A549 (cell line): ENCODE data around the gene PTPRA. TPM values are rescaled to one million over a fixed set of nuclear protein-coding genes. Genes with fewer than 3 reads are reported as not detected.
A peak's percentile ranks its signal among the peaks of the same experiment; 100 is the strongest.

Source experiments
- ATAC-seq, 2 experiments: fragments of 200-7000 bp in 1 of 2; fragments of >200 bp in 1 of 2; cut with Nextera tagmentation in 1 of 2; cut with Tn5 transposase in 1 of 2; 3 replicates each; pipeline versions ENCODE4 v1.8.0 to v1.9.1; 2018 to 2020; ENCODE audit warnings: mild to moderate bottlenecking in 1 of 2, moderate library complexity in 1 of 2
- CTCF ChIA-PET: fragments of 300-600 bp; sonication (Branson Sonifier 250); formaldehyde crosslinking; extraction: SDS; loops from one replicate; lab custom pipeline; 2021; ENCODE audit warnings: antibody characterized with exemption, inconsistent platforms; lab: Yijun Ruan, JAX
- POLR2A ChIA-PET: fragments of 350-600 bp; formaldehyde crosslinking; extraction: SDS; loops from one replicate; lab custom pipeline; 2021; ENCODE audit warnings: antibody characterized with exemption, inconsistent platforms; lab: Yijun Ruan, JAX
- DNase-seq, 2 experiments: peaks; one replicate each; pipeline versions ENCODE4 v3.0.0 to v3.0.0-alpha.2; 2011 to 2016; ENCODE audit warnings: low read depth in 1 of 2, low spot score in 1 of 2
- FAIRE-seq: peaks from 2 replicates; lab custom pipeline; 2011; peaks lifted over from hg19 to GRCh38; lab: Jason Lieb, UNC
- H3K27ac ChIP-seq, 2 experiments: fragments of >200 bp; sonication (Bioruptor Twin); formaldehyde crosslinking; 3 replicates each; pipeline ENCODE4 v1.5.1; 2016 to 2017
- H3K4me1 ChIP-seq: fragments of >200 bp; sonication (Bioruptor Twin); formaldehyde crosslinking; 3 replicates; pipeline ENCODE4 v1.6.1; 2016
- H3K4me2 ChIP-seq: fragments of >200 bp; sonication (Bioruptor Twin); formaldehyde crosslinking; 3 replicates; pipeline ENCODE4 v1.6.1; 2016
- H3K4me3 ChIP-seq: fragments of >200 bp; sonication (Bioruptor Twin); formaldehyde crosslinking; 3 replicates; pipeline ENCODE4 v1.5.1; 2016
- H3K9me3 ChIP-seq: fragments of >200 bp; sonication (Bioruptor Twin); formaldehyde crosslinking; 3 replicates; pipeline ENCODE4 v1.6.1; 2016
- BCL3 ChIP-seq: fragments of >200 bp; sonication (Bioruptor Twin); formaldehyde crosslinking; IDR thresholded peaks from 3 replicates; pipeline ENCODE4 v1.6.1; 2016
- CHD2 ChIP-seq: fragments of 150-350 bp; IDR thresholded peaks from 2 replicates; pipeline ENCODE4 v1.6.1; 2014; ENCODE audit warnings: low read length; ENCODE audit not compliant: partially characterized antibody
- CTCF ChIP-seq: fragments of >200 bp; sonication (Bioruptor Twin); formaldehyde crosslinking; IDR thresholded peaks from 3 replicates; pipeline ENCODE4 v1.5.1; 2016
- FOSL2 ChIP-seq, 2 experiments: fragments of 450-650 bp in 1 of 2; fragments of >200 bp in 1 of 2; sonication (Bioruptor Twin) in 1 of 2; formaldehyde crosslinking; IDR thresholded peaks; 2 replicates each; pipeline versions ENCODE4 v1.5.0 to v1.6.1; 2016 to 2020; ENCODE audit warnings: mild to moderate bottlenecking in 1 of 2, moderate library complexity in 1 of 2
- FOXS1 ChIP-seq: fragments of 250-450 bp; sonication (Bioruptor Pico); IDR thresholded peaks from 2 replicates; pipeline ENCODE4 v1.5.0; 2020; ENCODE audit warnings: mild to moderate bottlenecking, moderate library complexity
- HES2 ChIP-seq: fragments of >200 bp; sonication (Bioruptor Twin); formaldehyde crosslinking; IDR thresholded peaks from 2 replicates; pipeline ENCODE4 v1.6.1; 2016
- HEYL ChIP-seq: fragments of 250-450 bp; sonication (Bioruptor Pico); IDR thresholded peaks from 2 replicates; pipeline ENCODE4 v1.8.0; 2021; ENCODE audit warnings: mild to moderate bottlenecking, moderate library complexity
- JUNB ChIP-seq: fragments of >200 bp; sonication (Bioruptor Twin); formaldehyde crosslinking; IDR thresholded peaks from 2 replicates; pipeline ENCODE4 v1.6.1; 2016
- MAX ChIP-seq: IDR thresholded peaks from 2 replicates; pipeline ENCODE4 v1.6.1; 2012
- MYC ChIP-seq: IDR thresholded peaks from 2 replicates; pipeline ENCODE4 v1.6.1; 2012; ENCODE audit warnings: mild to moderate bottlenecking, inconsistent platforms, low read length, improper control_type of control experiment, borderline replicate concordance
- NFE2L2 ChIP-seq: fragments of 150-350 bp; conservative IDR thresholded peaks from 2 replicates; pipeline ENCODE4 v1.6.1; 2014; ENCODE audit warnings: low read length
- PBX3 ChIP-seq: IDR thresholded peaks from 2 replicates; pipeline ENCODE4 v1.6.1; 2012
- PHF8 ChIP-seq: fragments of 200-600 bp; sonication (generic); IDR thresholded peaks from 2 replicates; pipeline ENCODE4 v1.6.1; 2016; ENCODE audit warnings: low read depth, mild to moderate bottlenecking, antibody characterized with exemption, moderate library complexity, borderline replicate concordance
- POLR2AphosphoS2 ChIP-seq: conservative IDR thresholded peaks from 2 replicates; pipeline ENCODE4 v1.6.1; 2012; ENCODE audit warnings: low read length, improper control_type of control experiment, inconsistent platforms
- RAD21 ChIP-seq, 2 experiments: fragments of >200 bp in 1 of 2; sonication (Bioruptor Twin) in 1 of 2; formaldehyde crosslinking in 1 of 2; IDR thresholded peaks in 1 of 2; conservative IDR thresholded peaks in 1 of 2; 2 replicates in 1 of 2; 3 replicates in 1 of 2; pipeline ENCODE4 v1.6.1; 2012 to 2018; ENCODE audit warnings: inconsistent platforms in 1 of 2
- SMC3 ChIP-seq: fragments of >200 bp; sonication (Bioruptor Twin); formaldehyde crosslinking; IDR thresholded peaks from 3 replicates; pipeline ENCODE4 v1.6.1; 2018; ENCODE audit warnings: inconsistent platforms
- USF2 ChIP-seq: fragments of 450-650 bp; IDR thresholded peaks from 2 replicates; pipeline ENCODE4 v1.6.1; 2014; ENCODE audit warnings: antibody characterized with exemption
- ZNF302 ChIP-seq: fragments of 250-450 bp; sonication (Bioruptor Pico); IDR thresholded peaks from 2 replicates; pipeline ENCODE4 v1.9.0; 2021; ENCODE audit warnings: inconsistent platforms, mild to moderate bottlenecking, moderate library complexity
- WGBS: methylation state at CpG from one replicate; pipeline ENCODE4 v1.1.6; 2017; ENCODE audit errors: missing lambda C conversion rate; 5-methylcytosine and 5-hydroxymethylcytosine counted together
- polyA plus RNA-seq, 4 experiments: library from polyadenylated mRNA; depleted of rRNA in 3 of 4; stranded (reverse); fragments of >200 nt; fragmentation: RNase III in 1 of 4; extraction: RNeasy Plus Mini Kit Qiagen cat#74134 plus additional on column Dnase treatment in 1 of 4; gene quantifications; 2 replicates in 3 of 4; 3 replicates in 1 of 4; pipeline ENCODE4 v1.2.3, GENCODE V29; 2011 to 2017

The PTPRA gene
- polyA plus RNA-seq, 2 of the 4 experiments (the other 2 are of a cell fraction), result 29.2 to 83.2 TPM

- FAIRE-seq (peak; percentile 54), DNase-seq (no peak), ATAC-seq (no peak)
- 0 out of 3 replicates have a peak, but pooled peaks cover 5% of the 10 kb centered on the region for H3K9me3 ChIP-seq
- WGBS, result 67% methylated on average over 2 of the region's 2 CpGs
- peak overlapping the region; percentile 39 for H3K4me2 ChIP-seq
- CTCF ChIA-PET, result interaction anchor here (0.6 kb wide), 1 partner anchor 298 kb away, joined by 3 read pairs; no protein-coding TSS in a partner anchor
- no peak overlapping the region for H3K27ac ChIP-seq
- H3K4me3 ChIP-seq, result no peak overlapping the region
- TF ChIP-seq SMC3 (no peak), PBX3 (no peak), FOSL2 (IDR thresholded peaks at IDR 0.05) (no peak), FOSL2 (CRISPR knock-in tag; IDR thresholded peaks at IDR 0.05) (no peak), POLR2AphosphoS2 (no peak), PHF8 (no peak), HES2 (no peak), CTCF (no peak)
- TF ChIP-seq, all 56 proteins: peak for 0
- POLR2A ChIA-PET, result no interaction called here
- H3K4me1 ChIP-seq, result peaks cover 22% of the 10 kb centered on the region
These were observed 46.4 kb downstream of the PTPRA start for GRCh38 chr20:2919518-2920245.

- DNase-seq (no peak), FAIRE-seq (no peak), ATAC-seq (no peak)
- H3K4me1 ChIP-seq, result peaks cover 22% of the 10 kb centered on the region
- 93% methylated on average over 1 of the region's 1 CpG for WGBS
- no peak overlapping the region for H3K4me2 ChIP-seq
- CTCF ChIA-PET, result no interaction called here
- H3K9me3 ChIP-seq, result 0 out of 3 replicates have a peak, but pooled peaks cover 5% of the 10 kb centered on the region
- TF ChIP-seq POLR2AphosphoS2 (no peak), ZNF302 (CRISPR knock-in tag) (no peak), CHD2 (no peak), JUNB (no peak), MYC (no peak)
- H3K4me3 ChIP-seq, result no peak overlapping the region
- POLR2A ChIA-PET, result no interaction called here
- no peak overlapping the region for H3K27ac ChIP-seq
These were observed 47.2 kb downstream of the PTPRA start for GRCh38 chr20:2920473-2920872.

- TF ChIP-seq MAX (no peak), USF2 (no peak), BCL3 (no peak), MYC (no peak), SMC3 (no peak), RAD21 (conservative IDR thresholded peaks at IDR 0.05 in 1 of 2, IDR thresholded peaks at IDR 0.05 in 1 of 2) (no peak), FOXS1 (CRISPR knock-in tag) (no peak), NFE2L2 (no peak), PHF8 (no peak), HEYL (CRISPR knock-in tag) (no peak)
- H3K4me2 ChIP-seq, result no peak overlapping the region
- DNase-seq (no peak), FAIRE-seq (no peak), ATAC-seq (no peak)
- H3K4me1 ChIP-seq, result peaks cover 22% of the 10 kb centered on the region
- POLR2A ChIA-PET, result no interaction called here
- H3K4me3 ChIP-seq, result no peak overlapping the region
- WGBS, result 95% methylated on average over 4 of the region's 4 CpGs
- CTCF ChIA-PET, result no interaction called here
- H3K27ac ChIP-seq, result no peak overlapping the region
- no peaks in the 10 kb centered on the region for H3K9me3 ChIP-seq
These were observed 48.2 kb downstream of the PTPRA start for GRCh38 chr20:2921506-2921905.
